Left lung (tissue), 10 donors: ENCODE measurements around the gene IDH2. TPM values are rescaled to one million over a fixed set of nuclear protein-coding genes. Genes with fewer than 3 reads are reported as not detected.

Experiments used
- ATAC-seq: fragments of 200-7000 bp; cut with Tn5 transposase; one replicate; pipeline ENCODE4 v1.9.1; 2020; ENCODE audit warnings: moderate library complexity
- DNase-seq, 4 donors: peaks; one replicate each; pipeline ENCODE4 v3.0.0-alpha.2; 2013 to 2020
- H3K27ac ChIP-seq, 2 donors: fragments of 200-600 bp; sonication (generic) in 1 of 2; one replicate each; pipeline versions ENCODE4 v1.5.0 to v1.8.0; 2020 to 2021
- H3K27me3 ChIP-seq, 2 donors: fragments of 200-600 bp; sonication (generic) in 1 of 2; one replicate each; pipeline versions ENCODE4 v1.5.0 to v1.8.0; 2020 to 2021
- H3K36me3 ChIP-seq, 2 donors: fragments of 200-600 bp; sonication (generic) in 1 of 2; one replicate each; pipeline versions ENCODE4 v1.5.0 to v1.8.0; 2020 to 2021
- H3K4me1 ChIP-seq, 2 donors: fragments of 200-600 bp; one replicate each; pipeline ENCODE4 v1.8.0; 2021
- H3K4me3 ChIP-seq, 2 donors: fragments of 200-600 bp; sonication (generic) in 1 of 2; one replicate each; pipeline versions ENCODE4 v1.5.0 to v1.8.0; 2020 to 2021; ENCODE audit warnings: mild to moderate bottlenecking in 1 of 2
- H3K9me3 ChIP-seq, 2 donors: fragments of 200-600 bp; sonication (generic) in 1 of 2; one replicate each; pipeline versions ENCODE4 v1.5.0 to v1.8.0; 2020 to 2021
- CTCF ChIP-seq, 2 donors: fragments of 200-600 bp; sonication (generic) in 1 of 2; IDR thresholded peaks; one replicate each; pipeline versions ENCODE4 v1.5.0 to v1.8.0; 2021; ENCODE audit warnings: antibody characterized with exemption in 2 of 2
- intact Hi-C, 2 donors: fragments of 100-400 bp; cut with DNase I; formaldehyde crosslinking; loops; one replicate each; pipeline versions ENCODE4 v1.11.2 to v1.14.2; 2022
- polyA plus RNA-seq, 6 donors: library from polyadenylated mRNA; unstranded; fragments of 120-200 nt; gene quantifications; one replicate each; pipeline ENCODE4 v1.2.1, GENCODE V29; 2013; ENCODE audit not compliant: insufficient read length in 6 of 6
- total RNA-seq, 2 donors: library from RNA; stranded (reverse); fragmentation: NEBNext Ultra II Directional; extraction: Animal tissue kit (Norgen Biotek cat#: 25700); gene quantifications; one replicate each; pipeline ENCODE4 v1.2.1, GENCODE V29; 2021
- donor health status: DM: no; HTN: yes; CAD: no.
- donor health status: DM: no; HTN: no; CAD: no.

The IDH2 gene
- total and polyA plus RNA-seq, 8 donors: 92.7 to 137 (median 119) TPM

DNA sequence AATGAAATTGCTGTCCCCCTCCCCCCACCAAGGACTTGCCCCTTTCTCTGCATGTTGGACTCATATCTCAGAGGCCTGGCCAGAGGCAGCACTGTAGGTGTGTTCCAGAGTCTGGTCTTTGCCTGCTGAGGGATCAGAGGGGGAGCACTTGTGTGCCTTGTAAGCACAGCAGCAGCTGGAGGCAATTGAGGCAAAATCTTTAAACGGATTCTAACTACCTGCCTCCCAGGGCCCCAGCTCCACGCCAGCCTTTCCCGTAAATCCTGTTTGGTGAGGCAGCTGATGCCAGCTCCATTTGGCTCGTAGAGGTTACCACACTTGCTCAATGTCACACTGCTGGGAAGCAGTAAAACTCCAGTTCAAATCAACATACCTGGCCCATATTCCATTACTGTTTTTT lies 2.3 kb upstream of the IDH2 start:
- Histone ChIP-seq H3K4me3 (no peak overlapping the region), H3K4me1 (peaks cover 15 to 27% of the 10 kb centered on the region in 2 donors), H3K36me3 (no peaks in the 10 kb centered on the region), H3K9me3 (no peaks in the 10 kb centered on the region), H3K27me3 (no peaks in the 10 kb centered on the region), H3K27ac (no peak overlapping the region)
- DNase-seq (no peak), ATAC-seq (no peak)
- no peak for TF ChIP-seq CTCF (IDR thresholded peaks at IDR 0.05)
- intact Hi-C loops: no loop called here

GRCh38 chr15:90103701-90104329 lies 1.5 kb upstream of the IDH2 start:
- TF ChIP-seq CTCF (IDR thresholded peaks at IDR 0.05): no peak
- H3K4me1 ChIP-seq: peaks cover 18 to 35% of the 10 kb centered on the region in 2 donors
- DNase-seq (no peak), ATAC-seq (no peak)
- no peak overlapping the region for H3K4me3 ChIP-seq
- no peaks in the 10 kb centered on the region for H3K27me3 ChIP-seq
- intact Hi-C loops: no loop called here
- H3K36me3 ChIP-seq: no peaks in the 10 kb centered on the region
- H3K27ac ChIP-seq: no peak overlapping the region
- H3K9me3 ChIP-seq: no peaks in the 10 kb centered on the region

DNA sequence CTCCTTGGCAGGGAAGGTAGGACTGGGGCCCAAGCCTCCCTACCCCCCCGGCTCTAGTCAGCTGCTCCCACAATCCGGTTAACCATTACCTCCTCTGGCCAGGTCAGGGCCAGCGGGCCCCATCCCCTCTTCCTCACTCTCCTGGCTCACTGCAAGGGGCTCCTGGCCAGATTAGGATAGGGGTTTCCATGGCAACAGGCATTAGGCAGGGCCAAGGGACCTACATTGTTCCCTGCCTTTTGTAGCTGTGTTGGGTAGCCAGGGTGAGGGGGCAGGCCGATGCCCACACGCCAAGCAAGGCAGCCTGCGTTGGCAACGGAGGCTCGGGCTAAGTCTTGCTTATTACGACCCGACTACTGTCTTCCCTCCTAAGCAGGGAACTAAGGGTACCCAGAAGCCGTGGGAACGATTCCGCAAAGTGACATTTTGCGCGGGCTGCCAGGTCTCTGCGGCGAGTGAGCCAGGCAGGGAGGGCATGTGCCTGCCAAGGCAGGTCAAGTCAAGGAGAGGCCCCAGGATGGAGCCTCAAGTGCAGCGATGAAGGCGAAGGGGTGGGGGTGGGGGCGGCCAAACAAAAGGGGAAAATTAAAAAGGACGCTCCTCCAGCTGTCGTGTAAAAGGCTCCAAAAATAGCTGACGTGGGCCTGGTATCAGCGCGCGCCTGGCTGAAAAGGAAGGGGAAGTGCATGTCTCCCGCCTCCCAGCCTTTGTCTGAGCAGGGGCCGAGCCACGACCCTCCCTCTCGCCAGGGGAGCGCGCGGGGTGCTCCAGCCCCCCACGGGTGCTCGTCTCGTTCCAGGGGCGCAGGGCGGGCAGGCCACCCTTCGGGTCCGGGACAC lies 919 bp downstream of the IDH2 start:
- Histone ChIP-seq H3K9me3 (no peaks in the 10 kb centered on the region), H3K4me1 (peaks cover 27 to 59% of the 10 kb centered on the region in 2 donors), H3K27ac (peak overlapping the region; percentile 93 to 95), H3K36me3 (no peaks in the 10 kb centered on the region), H3K27me3 (no peaks in the 10 kb centered on the region), H3K4me3 (peak overlapping the region; percentile 84 to 92)
- no peak for TF ChIP-seq CTCF (IDR thresholded peaks at IDR 0.05)
- ATAC-seq (peak; percentile 16), DNase-seq (peak in 3 of 4 donors; percentile 48 to 77 (median 57))
- intact Hi-C loops: no loop called here

DNA sequence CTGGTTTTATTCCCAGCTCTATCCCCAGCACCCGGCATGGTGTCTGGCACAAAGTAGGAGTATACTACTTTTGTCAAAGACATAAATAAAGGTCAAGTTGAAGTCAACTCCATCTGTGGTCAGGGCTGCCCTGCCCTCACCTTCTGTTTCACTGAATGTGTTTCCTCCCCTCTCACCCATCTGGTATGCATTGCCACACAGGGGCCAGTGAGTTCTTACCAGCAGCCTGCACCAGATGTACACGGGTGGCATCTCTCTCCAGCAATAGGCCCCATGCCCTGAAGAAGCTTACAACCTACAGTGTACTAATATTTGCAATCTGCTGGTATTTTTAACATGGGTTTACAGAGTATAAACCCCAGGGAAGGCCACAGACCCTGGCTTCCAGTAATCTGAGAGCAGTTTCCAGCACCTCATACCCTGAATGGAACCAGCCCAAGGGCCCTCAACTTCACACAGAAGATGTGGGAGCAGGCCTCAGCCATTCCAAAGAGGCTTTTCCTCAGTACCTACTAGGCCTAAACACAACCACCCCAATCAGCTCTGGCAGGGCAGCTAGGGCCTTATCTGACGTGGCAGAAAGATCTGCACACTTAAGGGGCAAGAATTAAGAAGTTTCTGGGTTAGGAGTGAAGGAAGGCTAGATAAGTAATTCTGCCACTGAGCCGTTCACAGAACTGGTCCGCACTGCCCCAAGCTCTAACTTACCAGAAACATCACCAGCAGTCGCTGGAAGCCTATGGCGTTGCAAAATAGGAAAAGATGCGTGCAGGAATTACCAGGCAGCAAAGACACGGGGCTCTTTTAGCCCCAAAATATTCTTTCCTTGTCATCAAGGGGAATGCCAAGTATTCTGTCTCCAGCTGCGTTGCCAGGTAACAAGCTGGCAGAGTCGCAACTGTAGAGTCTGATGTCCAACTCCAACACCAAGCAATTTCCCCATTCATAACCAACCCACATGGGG lies 2.1 kb downstream of the IDH2 start:
- no peaks in the 10 kb centered on the region for H3K27me3 ChIP-seq
- no peaks in the 10 kb centered on the region for H3K36me3 ChIP-seq
- peak overlapping the region in 1 of 2 donors; percentile 84 for H3K4me3 ChIP-seq
- intact Hi-C loops: no loop called here
- peaks cover 30 to 70% of the 10 kb centered on the region in 2 donors for H3K4me1 ChIP-seq
- no peak for ATAC-seq
- no peak for TF ChIP-seq CTCF (IDR thresholded peaks at IDR 0.05)
- H3K9me3 ChIP-seq: no peaks in the 10 kb centered on the region
- DNase-seq: peak in 2 of 4 donors; percentile 49 to 68
- H3K27ac ChIP-seq: peak overlapping the region; percentile 93 to 95
